T-helper 1 cell treated with Interleukin-12 subunit alpha and Interleukin-12 subunit beta and Interleukin-4 antibody, amounts not matched to agents 30 ng/mL and 1 ng/mL, for 36 hours (primary cell): Measurements from ENCODE around the gene CDAN1. TPM values are rescaled to one million over a fixed set of nuclear protein-coding genes. Genes with fewer than 3 reads are reported as not detected.
"Not testable (repeated sequence)": the region's sequence is repeated elsewhere in the genome, so short reads cannot be mapped to it uniquely, and the experiment has no call there.

Experiments
- intact Hi-C: fragments of 100-400 bp; cut with micrococcal nuclease; formaldehyde crosslinking; loops from one replicate; pipeline ENCODE4 v1.15.1; 2024
- total RNA-seq: library from RNA; stranded (reverse); gene quantifications from 2 replicates; pipeline ENCODE4 v1.2.3, GENCODE V29; 2022

The CDAN1 gene
- 20.4 and 22.4 TPM in 2 replicates for total RNA-seq

- intact Hi-C loops = loop anchor here (1.0 to 10.0 kb wide), 6 partner anchors 162 to 912 kb away; partner anchors contain the start of genes GANC, JMJD7, STARD9 and TMEM87A
Observed at GRCh38 chr15:42736793-42737528, at the start of gene CDAN1. Gene CDAN1 (minus strand): TSS chr15:42737128. CDS start chr15:42737102, 26 bp downstream.

- intact Hi-C loops = no loop called here
Observed at GRCh38 chr15:42785569-42785968, 48.6 kb upstream of the CDAN1 start.

- intact Hi-C loops = no loop called here
Observed at GRCh38 chr15:42784705-42785104, 47.8 kb upstream of the CDAN1 start.

GRCh38 chr15:42782716-42783115 lies 45.8 kb upstream of the CDAN1 start:
- intact Hi-C loops = no loop called here

GRCh38 chr15:42775416-42775815 lies 38.5 kb upstream of the CDAN1 start:
- intact Hi-C loops = no loop called here

GRCh38 chr15:42772901-42773300 lies 36.0 kb upstream of the CDAN1 start:
- intact Hi-C loops = no loop called here

- intact Hi-C loops = no loop called here
Observed at GRCh38 chr15:42772144-42772543, 35.2 kb upstream of the CDAN1 start.

GRCh38 chr15:42766109-42766508 lies 29.2 kb upstream of the CDAN1 start:
- intact Hi-C loops = not testable (repeated sequence)

GRCh38 chr15:42764154-42764731 lies 27.3 kb upstream of the CDAN1 start:
- intact Hi-C loops = not testable (repeated sequence)

GRCh38 chr15:42761813-42762212 lies 24.9 kb upstream of the CDAN1 start:
- intact Hi-C loops = not testable (repeated sequence)

GRCh38 chr15:42760759-42761158 lies 23.8 kb upstream of the CDAN1 start:
- intact Hi-C loops = no loop called here

- intact Hi-C loops = no loop called here
Observed at GRCh38 chr15:42759093-42759492, 22.2 kb upstream of the CDAN1 start.

GRCh38 chr15:42750306-42750705 lies 13.4 kb upstream of the CDAN1 start:
- intact Hi-C loops = no loop called here

GRCh38 chr15:42749266-42749665 lies 12.3 kb upstream of the CDAN1 start:
- intact Hi-C loops = no loop called here

- intact Hi-C loops = no loop called here
Observed at GRCh38 chr15:42744195-42744594, 7.3 kb upstream of the CDAN1 start.

- intact Hi-C loops = no loop called here
Observed at GRCh38 chr15:42742149-42742548, 5.2 kb upstream of the CDAN1 start.

GRCh38 chr15:42741710-42742109 lies 4.8 kb upstream of the CDAN1 start:
- intact Hi-C loops = no loop called here

- intact Hi-C loops = loop anchor here (1.0 to 10.0 kb wide), 6 partner anchors 163 to 913 kb away; partner anchors contain the start of genes GANC, JMJD7, STARD9 and TMEM87A
Observed at GRCh38 chr15:42737529-42738328, 801 bp upstream of the CDAN1 start.

GRCh38 chr15:42736178-42736792 lies 643 bp downstream of the CDAN1 start:
- intact Hi-C loops = loop anchor here (2.0 to 10.0 kb wide), 4 partner anchors 161 to 911 kb away; partner anchors contain the start of genes GANC, JMJD7, STARD9 and TMEM87A

GRCh38 chr15:42735382-42736165 lies 1.4 kb downstream of the CDAN1 start:
- intact Hi-C loops = loop anchor here (2.0 to 10.0 kb wide), 4 partner anchors 161 to 911 kb away; partner anchors contain the start of genes GANC, JMJD7, STARD9 and TMEM87A
